Skeletal muscle satellite cell (primary cell): Measurements from ENCODE around the gene THUMPD2.

ENCODE experiments used
- H3K27me3 ChIP-seq: 2 replicates; pipeline ENCODE4 v1.7.0; 2013; ENCODE audit warnings: low read length; ENCODE audit not compliant: control insufficient read depth, insufficient read depth
- H3K36me3 ChIP-seq: 2 replicates; pipeline ENCODE4 v1.7.0; 2013; ENCODE audit warnings: mild to moderate bottlenecking, control low read depth, low read length; ENCODE audit not compliant: insufficient read depth
- H3K4me1 ChIP-seq: 2 replicates; pipeline ENCODE4 v1.7.0; 2013; ENCODE audit warnings: low read length; ENCODE audit not compliant: control insufficient read depth, insufficient read depth
- H3K4me2 ChIP-seq: 2 replicates; pipeline ENCODE4 v1.7.0; 2013; ENCODE audit warnings: mild to moderate bottlenecking, low read length
- H3K4me3 ChIP-seq: 2 replicates; pipeline ENCODE4 v1.7.0; 2013; ENCODE audit warnings: low read length
- H3K9ac ChIP-seq: 2 replicates; pipeline ENCODE4 v1.7.0; 2013; ENCODE audit warnings: mild to moderate bottlenecking, low read depth, low read length, moderate library complexity
- H3K9me3 ChIP-seq: replicated peaks from 2 replicates; pipeline ENCODE4 v1.7.0; 2013; ENCODE audit warnings: mild to moderate bottlenecking, control low read depth, low read length

THUMPD2 gene

DNA sequence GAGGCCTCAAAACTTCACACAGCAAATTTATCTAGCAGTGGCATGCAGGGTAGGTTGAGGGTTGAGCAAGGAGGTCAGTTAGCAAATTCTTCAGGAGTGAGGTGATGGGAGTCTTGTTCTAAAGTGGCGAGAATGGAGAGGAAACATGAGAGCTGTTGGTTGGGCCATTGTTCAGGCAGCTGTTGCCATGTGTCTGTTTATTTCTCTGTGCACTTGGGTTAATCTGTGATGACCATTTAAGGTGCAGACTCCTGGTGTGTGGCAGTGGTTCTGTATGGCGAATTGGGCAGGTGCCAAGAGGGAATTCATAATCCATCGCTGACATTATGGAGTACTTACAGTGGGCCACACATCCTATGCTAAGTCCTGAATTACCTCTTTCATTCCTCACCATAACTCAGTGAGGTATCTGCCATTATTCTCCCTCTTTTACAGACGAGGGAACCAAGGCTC is 82.9 kb downstream of the THUMPD2 start:
- Histone ChIP-seq H3K4me3 (no peak overlapping the region), H3K9me3 (no peaks in the 10 kb centered on the region), H3K36me3 (no peaks in the 10 kb centered on the region), H3K9ac (peak overlapping the region; percentile 53), H3K4me1 (peaks cover 10% of the 10 kb centered on the region), H3K27me3 (no peaks in the 10 kb centered on the region), H3K4me2 (peak overlapping the region; percentile 3)

DNA sequence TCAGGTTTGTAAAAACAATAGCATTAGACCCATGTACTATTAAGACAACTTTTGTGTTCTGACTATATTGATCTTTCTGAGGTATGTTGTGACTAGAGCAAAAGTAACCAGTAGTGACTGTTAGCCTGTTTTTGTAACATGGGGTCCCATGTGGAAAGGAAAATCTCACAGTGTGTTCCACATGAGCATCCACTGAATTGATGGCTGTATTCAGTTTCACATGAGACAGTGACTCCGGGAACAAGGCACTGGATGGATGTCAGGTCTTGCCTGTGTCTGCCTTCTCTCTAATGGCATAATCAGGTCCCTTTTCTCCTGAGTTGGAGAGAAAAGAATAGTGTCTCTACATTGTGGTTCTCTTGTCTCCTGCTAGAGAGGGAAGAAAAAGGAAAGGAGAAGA is 85.8 kb downstream of the THUMPD2 start:
- H3K4me2 ChIP-seq, result no peak overlapping the region
- H3K9me3 ChIP-seq, result no peaks in the 10 kb centered on the region
- H3K27me3 ChIP-seq, result no peaks in the 10 kb centered on the region
- H3K4me1 ChIP-seq, result peaks cover 10% of the 10 kb centered on the region
- H3K36me3 ChIP-seq, result no peaks in the 10 kb centered on the region
- no peak overlapping the region for H3K4me3 ChIP-seq
- no peak overlapping the region for H3K9ac ChIP-seq

DNA sequence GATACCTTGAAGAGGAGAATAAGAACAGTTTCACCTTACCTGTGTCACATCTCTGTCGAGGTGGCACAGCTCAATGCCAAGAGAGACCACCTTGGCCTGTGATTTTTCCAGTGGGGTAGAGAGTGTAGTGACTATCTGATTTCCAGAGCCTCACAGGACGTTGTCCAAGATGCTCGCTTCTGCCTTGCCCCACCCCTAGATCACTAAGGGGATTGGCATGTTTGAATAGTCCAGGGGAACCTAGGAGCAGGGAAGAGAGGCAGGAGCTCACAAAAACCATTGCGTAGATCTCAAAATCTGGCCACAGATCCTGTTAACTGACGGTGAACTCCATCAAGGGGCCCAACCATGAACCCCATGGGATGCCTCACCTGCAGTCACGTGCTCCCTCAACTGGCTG is 89.2 kb downstream of the THUMPD2 start:
- H3K27me3 ChIP-seq, result no peaks in the 10 kb centered on the region
- H3K9me3 ChIP-seq, result no peaks in the 10 kb centered on the region
- no peaks in the 10 kb centered on the region for H3K36me3 ChIP-seq
- H3K4me1 ChIP-seq, result no peaks in the 10 kb centered on the region
- no peak overlapping the region for H3K4me3 ChIP-seq
- no peak overlapping the region for H3K4me2 ChIP-seq
- no peak overlapping the region for H3K9ac ChIP-seq

DNA sequence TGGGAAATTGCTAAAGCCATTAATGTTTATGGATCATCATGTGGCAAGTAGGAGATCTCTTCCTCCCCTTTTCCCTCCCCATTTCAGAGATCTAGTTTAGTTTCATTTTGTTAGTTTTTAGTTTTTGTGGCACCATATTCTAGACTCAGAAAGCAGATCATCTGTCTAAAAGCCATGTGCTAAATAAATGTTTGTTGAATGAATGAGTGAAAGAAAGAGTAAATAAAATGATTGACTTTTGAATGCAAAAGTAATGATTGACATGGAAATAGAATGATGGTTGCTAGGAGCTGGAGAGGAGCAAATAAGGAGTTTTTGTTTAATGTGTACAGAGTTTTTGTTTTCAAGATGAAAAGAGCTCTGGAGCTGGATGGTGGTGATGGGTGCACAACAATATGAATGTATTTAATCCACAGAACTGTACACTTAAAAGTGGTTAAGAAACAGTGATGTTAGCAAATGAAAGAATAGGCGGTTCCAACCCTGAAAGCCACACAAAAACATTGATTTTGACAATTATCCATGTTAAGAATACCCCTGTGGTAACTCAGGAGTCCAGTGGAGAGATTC is 89.7 kb downstream of the THUMPD2 start:
- Histone ChIP-seq H3K4me3 (no peak overlapping the region), H3K9me3 (no peaks in the 10 kb centered on the region), H3K27me3 (no peaks in the 10 kb centered on the region), H3K4me2 (no peak overlapping the region), H3K4me1 (no peaks in the 10 kb centered on the region), H3K9ac (no peak overlapping the region), H3K36me3 (no peaks in the 10 kb centered on the region)

DNA sequence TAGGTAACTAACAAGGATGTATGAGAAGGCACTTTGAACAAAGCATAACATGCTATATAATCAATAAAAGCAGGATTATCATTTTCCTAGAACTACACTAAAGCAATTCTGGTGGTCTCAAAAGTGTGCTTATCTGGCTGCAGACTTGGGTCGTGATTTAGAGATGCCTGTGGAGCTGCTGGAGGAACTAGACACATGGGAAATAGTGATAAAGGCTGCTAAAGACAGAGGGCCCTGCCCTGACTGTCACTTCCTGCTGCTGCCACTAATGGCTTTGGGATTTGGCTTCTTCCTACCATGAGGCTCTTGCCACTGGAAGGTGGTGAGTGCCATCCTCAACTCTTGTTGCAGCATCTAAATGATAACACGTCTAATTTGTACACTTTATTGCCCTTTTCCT is 90.9 kb downstream of the THUMPD2 start:
- no peak overlapping the region for H3K4me3 ChIP-seq
- no peaks in the 10 kb centered on the region for H3K4me1 ChIP-seq
- H3K4me2 ChIP-seq, result no peak overlapping the region
- H3K9ac ChIP-seq, result no peak overlapping the region
- no peaks in the 10 kb centered on the region for H3K36me3 ChIP-seq
- no peaks in the 10 kb centered on the region for H3K9me3 ChIP-seq
- H3K27me3 ChIP-seq, result peaks cover 5% of the 10 kb centered on the region

DNA sequence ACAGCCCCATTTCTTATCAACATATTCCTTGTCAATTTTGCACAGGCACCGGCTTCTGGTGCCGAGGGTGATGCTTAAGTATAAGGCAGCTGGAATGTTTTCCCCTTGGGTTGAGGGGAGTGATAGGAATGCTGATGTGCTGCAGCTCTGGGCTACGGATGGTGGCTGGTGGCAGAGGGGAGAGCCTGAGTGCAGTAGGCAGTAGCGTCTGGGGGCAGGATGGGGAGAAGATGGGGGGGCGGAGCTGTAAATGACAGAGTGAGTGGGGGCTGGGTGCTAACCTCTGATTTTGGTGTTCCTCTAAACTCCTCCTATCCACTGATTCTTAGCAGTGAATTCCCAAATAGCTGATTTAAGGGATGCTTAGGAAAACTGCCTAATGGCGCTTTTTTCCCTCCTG is 92.6 kb downstream of the THUMPD2 start:
- no peaks in the 10 kb centered on the region for H3K36me3 ChIP-seq
- no peak overlapping the region for H3K4me3 ChIP-seq
- no peaks in the 10 kb centered on the region for H3K4me1 ChIP-seq
- no peak overlapping the region for H3K4me2 ChIP-seq
- peaks cover 5% of the 10 kb centered on the region for H3K27me3 ChIP-seq
- H3K9me3 ChIP-seq, result no peaks in the 10 kb centered on the region
- no peak overlapping the region for H3K9ac ChIP-seq
